ENCODE results near the gene SRD5A2.

SRD5A2 gene

GRCh38 chr2:31474296-31474695 is 106.4 kb downstream of the SRD5A2 start:
- Histone ChIP-seq H3K27ac (ENCODE audit: low read depth, low read length, poor library complexity, severe bottlenecking) (no peak overlapping the region), H4K20me1 (ENCODE audit: insufficient read depth, low read length) (no peaks in the 10 kb centered on the region), H3K79me2 (ENCODE audit: insufficient read depth, low read length) (no peaks in the 10 kb centered on the region), H3K4me1 (ENCODE audit: insufficient read depth, low read length, severe bottlenecking) (no peaks in the 10 kb centered on the region), H2AFZ (ENCODE audit: low read length) (no peak overlapping the region), H3K27me3 (ENCODE audit: insufficient read depth, low read length) (no peaks in the 10 kb centered on the region), H3K9ac (ENCODE audit: low read length) (no peak overlapping the region), H3K36me3 (ENCODE audit: insufficient read depth, low read length) (no peaks in the 10 kb centered on the region), H3K4me3 (ENCODE audit: low read depth, low read length, poor library complexity, severe bottlenecking) (no peak overlapping the region), H3K9me3 (ENCODE audit: low read length) (no peaks in the 10 kb centered on the region), H3K9me2 (ENCODE audit: low read depth, low read length) (no peaks in the 10 kb centered on the region), H3F3A (ENCODE audit: insufficient read depth, low read length) (no peaks in the 10 kb centered on the region), H3K4me2 (ENCODE audit: low read length) (no peak overlapping the region)
- TF ChIP-seq EZH2 (IDR thresholded peaks at IDR 0.05; ENCODE audit: borderline replicate concordance, low read length): no peak
- no peak for TF ChIP-seq CTCF (IDR thresholded peaks at IDR 0.05; ENCODE audit: low read length)

All from OCI-LY1 (cell line).